ENCODE results near the gene KCNB1. TPM values are rescaled to one million over a fixed set of nuclear protein-coding genes. Genes with fewer than 3 reads are reported as not detected.

Gene KCNB1
- total and polyA plus RNA-seq, 2 of the 4 experiments (the other 2 are of a cell fraction) = 0.05 TPM; not detected in 1

- no peak overlapping the region for H2BK20ac ChIP-seq (ENCODE audit: low read depth, low read length)
- no peaks in the 10 kb centered on the region for H3K79me1 ChIP-seq (ENCODE audit: low read depth in 1 of 2, low read length in 2 of 2)
- no peaks in the 10 kb centered on the region for H3K9me3 ChIP-seq (ENCODE audit: control insufficient read depth, insufficient read depth, low read length)
- ChIA-PET POLR2A (ENCODE audit: unreplicated experiment) (no interaction called here), CTCF (no interaction called here)
- no peaks in the 10 kb centered on the region for H3K36me3 ChIP-seq (ENCODE audit: control insufficient read depth, insufficient read depth, low read length)
- intact Hi-C loops (cut with micrococcal nuclease) (no loop called here), dilution Hi-C loops (cut with HindIII; ENCODE audit: low sequenced_read_pairs, unreplicated experiment) (no loop called here), in situ Hi-C loops (cut with MboI; ENCODE audit: low sequenced_read_pairs) (no loop called here)
- H3K4ac ChIP-seq (ENCODE audit: low read depth, low read length) = no peak overlapping the region
- no peak overlapping the region for H2BK5ac ChIP-seq (ENCODE audit: low read depth, low read length, poor library complexity, severe bottlenecking)
- no peaks in the 10 kb centered on the region; the same call in 1 of the 2 replicates for H3K9me1 ChIP-seq (ENCODE audit: insufficient read depth, low read length)
- ATAC-seq (ENCODE audit: low read depth) (no peak), DNase-seq (no peak)
- no peaks in the 10 kb centered on the region for H4K20me1 ChIP-seq (ENCODE audit: insufficient read depth, low read length)
- H3K9ac ChIP-seq (ENCODE audit: low read depth, low read length) = no peak overlapping the region
- no peak overlapping the region for H2BK15ac ChIP-seq (ENCODE audit: low read depth, low read length)
- H4K5ac ChIP-seq (ENCODE audit: low read depth, low read length) = no peak overlapping the region
- H2AK5ac ChIP-seq (ENCODE audit: low read depth, low read length) = no peak overlapping the region
- H3K27ac ChIP-seq (ENCODE audit: insufficient read depth, low read length) = no peak overlapping the region
- no peak overlapping the region for H3K14ac ChIP-seq (replicated peaks; ENCODE audit: low read depth, low read length)
- H4K8ac ChIP-seq (ENCODE audit: low read depth in 2 of 2, low read length in 2 of 2) = no peak overlapping the region
- no peak overlapping the region for H3K4me2 ChIP-seq (ENCODE audit: low read depth, low read length)
- peaks cover 45% of the 10 kb centered on the region for H3K27me3 ChIP-seq (ENCODE audit: control insufficient read depth, insufficient read depth, low read length)
- no peak overlapping the region for H4K91ac ChIP-seq (ENCODE audit: insufficient read depth, low read depth, low read length)
- H2AFZ ChIP-seq (replicated peaks; ENCODE audit: low read length, poor library complexity) = no peak overlapping the region
- no peak overlapping the region for H3K56ac ChIP-seq (ENCODE audit: extremely low read depth, insufficient read depth, low read length)
- TF ChIP-seq BHLHE40 (IDR thresholded peaks at IDR 0.05; ENCODE audit: low read depth, low read length) = no peak
- TF ChIP-seq SMC3 (IDR thresholded peaks at IDR 0.05; ENCODE audit: low read depth, low read length) = no peak
- no peak for TF ChIP-seq CTCF (conservative IDR thresholded peaks at IDR 0.05; ENCODE audit: low read depth, low read length)
- TF ChIP-seq ELK1 (IDR thresholded peaks at IDR 0.05; ENCODE audit: borderline replicate concordance, low read depth, low read length) = no peak
- H3K4me3 ChIP-seq (ENCODE audit: insufficient read depth, low read depth, low read length) = no peak overlapping the region
- WGBS, 2 experiments (ENCODE audit: extremely low coverage in 2 of 2, insufficient read length in 1 of 2) = 38% methylated on average over 3 of the region's 6 CpGs; no CpG with 5 or more reads in 1 of the 2 experiments
- no peak overlapping the region for H3K23ac ChIP-seq (ENCODE audit: low read depth, low read length)
- no TSS peak for BruUV-seq (replicated peaks)
- H2AK9ac ChIP-seq (replicated peaks; ENCODE audit: low read depth, low read length, poor library complexity) = no peak overlapping the region
- H3K4me1 ChIP-seq (ENCODE audit: control insufficient read depth, insufficient read depth, low read length) = no peaks in the 10 kb centered on the region
- H3K18ac ChIP-seq (ENCODE audit: low read depth, low read length) = no peak overlapping the region
- H2BK120ac ChIP-seq (ENCODE audit: low read depth, low read length) = no peak overlapping the region
Observed at GRCh38 chr20:49470922-49471321, 11.5 kb downstream of the KCNB1 start.

All from IMR-90 (cell line).